ENCODE measurements around the gene PER2. TPM values are rescaled to one million over a fixed set of nuclear protein-coding genes. Genes with fewer than 3 reads are reported as not detected.

The PER2 gene
- total RNA-seq, 4 donors from 2014 or later, result 6.2 to 28.0 (median 12.0) TPM

GRCh38 chr2:238302751-238303150 lies 14.3 kb upstream of the PER2 start:
- Histone ChIP-seq H3K4me3 (no peak overlapping the region), H3K4me1 (peaks cover 0 to 13% (median 0%) of the 10 kb centered on the region in 3 donors), H3K27me3 (no peaks in the 10 kb centered on the region), H3K27ac (no peak overlapping the region), H3K9me3 (no peaks in the 10 kb centered on the region), H3K36me3 (no peaks in the 10 kb centered on the region)
- 82 to 92% methylated on average over 5 to 9 of the region's 9 CpGs for WGBS, 2 donors
- no peak for DNase-seq
- intact Hi-C loops (cut with DNase I), result no loop called here
- TF ChIP-seq CTCF (IDR thresholded peaks at IDR 0.05), result no peak
- no peak for TF ChIP-seq POLR2A (IDR thresholded peaks at IDR 0.05)

- Histone ChIP-seq H3K4me3 (no peak overlapping the region), H3K36me3 (no peaks in the 10 kb centered on the region), H3K4me1 (peaks cover 0 to 13% (median 0%) of the 10 kb centered on the region in 3 donors), H3K27ac (no peak overlapping the region), H3K9me3 (no peaks in the 10 kb centered on the region), H3K27me3 (peaks cover 0 to 4% (median 0%) of the 10 kb centered on the region in 4 donors)
- intact Hi-C loops (cut with DNase I), result no loop called here
- TF ChIP-seq POLR2A (IDR thresholded peaks at IDR 0.05) (no peak), CTCF (IDR thresholded peaks at IDR 0.05) (no peak)
- 61 to 66% methylated on average over 3 of the region's 3 CpGs for WGBS, 2 donors
- no peak for DNase-seq
Measured at GRCh38 chr2:238302087-238302486, 13.7 kb upstream of the PER2 start.

GRCh38 chr2:238299803-238300202 lies 11.4 kb upstream of the PER2 start:
- WGBS, 2 donors, result 26 to 44% methylated on average over 7 of the region's 7 CpGs
- TF ChIP-seq CTCF (IDR thresholded peaks at IDR 0.05), result no peak
- no peak for TF ChIP-seq POLR2A (IDR thresholded peaks at IDR 0.05)
- Histone ChIP-seq H3K4me3 (no peak overlapping the region), H3K27me3 (peaks cover 0 to 9% (median 0%) of the 10 kb centered on the region in 4 donors), H3K27ac (no peak overlapping the region), H3K4me1 (peaks cover 0 to 13% (median 0%) of the 10 kb centered on the region in 3 donors), H3K36me3 (no peaks in the 10 kb centered on the region), H3K9me3 (no peaks in the 10 kb centered on the region)
- intact Hi-C loops (cut with DNase I), result no loop called here
- DNase-seq, result no peak

GRCh38 chr2:238296638-238297457 lies 8.4 kb upstream of the PER2 start:
- Histone ChIP-seq H3K27ac (no peak overlapping the region), H3K9me3 (no peaks in the 10 kb centered on the region), H3K4me3 (no peak overlapping the region), H3K36me3 (no peaks in the 10 kb centered on the region), H3K4me1 (peaks cover 0 to 13% (median 0%) of the 10 kb centered on the region in 3 donors), H3K27me3 (peaks cover 0 to 9% (median 0%) of the 10 kb centered on the region in 4 donors)
- DNase-seq, result no peak
- 82 to 88% methylated on average over 7 to 8 of the region's 24 CpGs for WGBS, 2 donors
- no peak for TF ChIP-seq CTCF (IDR thresholded peaks at IDR 0.05)
- TF ChIP-seq POLR2A (IDR thresholded peaks at IDR 0.05), result no peak
- intact Hi-C loops (cut with DNase I), result no loop called here

Data from esophagus squamous epithelium (tissue), 5 donors.